Heart right ventricle (tissue), 16 donors: Measurements from ENCODE around the gene ADGRD1. TPM values are rescaled to one million over a fixed set of nuclear protein-coding genes. Genes with fewer than 3 reads are reported as not detected.

Experiments used
- ATAC-seq, 8 donors: fragments of 200-7000 bp; cut with Tn5 transposase; one replicate each; pipeline ENCODE4 v1.9.1; 2020; ENCODE audit warnings: mild to moderate bottlenecking in 8 of 8, moderate library complexity in 8 of 8, moderate number of reproducible peaks in 1 of 8
- DNase-seq, 2 donors: peaks; one replicate each; pipeline ENCODE4 v3.0.0-alpha.2; 2020
- H3K27ac ChIP-seq, 10 donors: fragments of 200-600 bp; sonication (generic) in 2 of 10; one replicate each; pipeline versions ENCODE4 v1.5.0 to v1.8.0; 2020 to 2022; ENCODE audit warnings: mild to moderate bottlenecking in 3 of 10
- H3K27me3 ChIP-seq, 7 donors: fragments of 200-600 bp; one replicate each; pipeline ENCODE4 v1.8.0; 2021 to 2022; ENCODE audit warnings: mild to moderate bottlenecking in 2 of 7
- H3K36me3 ChIP-seq, 9 donors: fragments of 200-600 bp; sonication (generic) in 1 of 9; one replicate each; pipeline versions ENCODE4 v1.5.0 to v1.8.0; 2020 to 2022; ENCODE audit warnings: mild to moderate bottlenecking in 2 of 9
- H3K4me1 ChIP-seq, 9 donors: fragments of 200-600 bp; sonication (generic) in 1 of 9; one replicate each; pipeline versions ENCODE4 v1.5.0 to v1.8.0; 2020 to 2022; ENCODE audit warnings: mild to moderate bottlenecking in 4 of 9
- H3K4me3 ChIP-seq, 10 donors: fragments of 200-600 bp; sonication (generic) in 2 of 10; one replicate each; pipeline versions ENCODE4 v1.5.0 to v1.8.0; 2020 to 2022; ENCODE audit warnings: mild to moderate bottlenecking in 7 of 10, moderate library complexity in 2 of 10
- H3K9me3 ChIP-seq, 11 donors: fragments of 200-600 bp in 10 of 11; sonication (generic) in 2 of 11; one replicate each; pipeline versions ENCODE4 v1.5.0 to v1.8.0; 2013 to 2022; ENCODE audit warnings: mild to moderate bottlenecking in 2 of 11, control low read depth in 1 of 11, moderate library complexity in 1 of 11
- CTCF ChIP-seq, 9 donors: fragments of 200-600 bp; sonication (generic) in 2 of 9; IDR thresholded peaks; one replicate each; pipeline versions ENCODE4 v1.5.0 to v1.8.0; 2021 to 2022; ENCODE audit warnings: antibody characterized with exemption in 9 of 9, mild to moderate bottlenecking in 5 of 9, moderate library complexity in 1 of 9
- WGBS, 2 donors: extraction: QIAGEN DNeasy Blood & Tissue Kit; methylation state at CpG; one replicate each; pipeline ENCODE4 v1.1.7; 2013; ENCODE audit warnings: inconsistent platforms in 1 of 2; 5-methylcytosine and 5-hydroxymethylcytosine counted together
- intact Hi-C, 10 donors: fragments of 100-400 bp; cut with DNase I; formaldehyde crosslinking; loops; one replicate each; pipeline versions ENCODE4 v1.11.1 to v1.14.2; 2022
- polyA plus RNA-seq, 2 donors: library from polyadenylated mRNA; stranded (reverse); fragments of 200-250 nt; gene quantifications; one replicate each; pipeline ENCODE4 v1.2.3, GENCODE V29; 2013
- total RNA-seq, 10 donors: library from RNA; stranded (reverse); fragmentation: NEBNext Ultra II Directional in 3 of 10; extraction: Animal tissue kit (Norgen Biotek cat#: 25700) in 3 of 10; gene quantifications; one replicate each; pipeline versions ENCODE4 v1.2.1 to v1.2.4, GENCODE V29; 2021 to 2023
- donor health status: Arrhythmogenic right ventricular cardiomyopathy.
- donor health status: ischemic (EF 13 %, LVEDD 7.1; RV severe dilation, severe dysfunction).
- donor health status: healthy with polysubstance abuse.
- donor health status: DM: no; HTN: yes; CAD: no.
- donor health status: DM: no; HTN: no; CAD: no.
- donor health status: ischemic (EF 25% LVEDD 6.9; RV normal size, moderate dysfunction).
- donor health status: ischemic (EF 25% LVEDD 5.7; RV mildly dilated, moderate dysfunction).
- donor health status: healthy.
- donor health status: DM: yes; HTN: yes; CAD: no.
- donor health status: Ischemic cardiomyopathy.
- donor health status: ischemic (EF 35%, LVEDD 5.7; RV mildly dilated, moderate dysfunction).
- donor health status: nonischemic (EF 11% LVEDD 7.7; RV severe dilation, severe dysfunction).
- donor health status: DM: yes; HTN: yes; CAD: no.
- donor health status: PGD.
- donor health status: ischemic (EF 29% LVEDD 5.4; RV normal size, mild dysfunction).
- donor health status: nonischemic (EF 23%, LVEDD 6.1; RV moderate dilation, normal function).

The ADGRD1 gene
- total and polyA plus RNA-seq, 12 donors, result 16.8 to 157 (median 69.7) TPM

- Histone ChIP-seq H3K4me3 (no peak overlapping the region), H3K27ac (no peak overlapping the region), H3K27me3 (peaks cover 0 to 13% (median 6%) of the 10 kb centered on the region in 7 donors), H3K4me1 (peaks cover 0 to 9% (median 0%) of the 10 kb centered on the region in 9 donors), H3K36me3 (no peaks in the 10 kb centered on the region), H3K9me3 (peaks cover 0 to 10% (median 0%) of the 10 kb centered on the region in 11 donors)
- DNase-seq, result no peak
- 81 to 84% methylated on average over 23 of the region's 23 CpGs for WGBS, 2 donors
- TF ChIP-seq CTCF (IDR thresholded peaks at IDR 0.05), result no peak
- ATAC-seq, result no peak
- intact Hi-C loops, result loop anchor here in 1 of 10 donors (10.0 kb wide), 1 partner anchor 180 kb away; no protein-coding TSS in a partner anchor
Measured at GRCh38 chr12:130924966-130925665, 28.6 kb upstream of the ADGRD1 start.

DNA sequence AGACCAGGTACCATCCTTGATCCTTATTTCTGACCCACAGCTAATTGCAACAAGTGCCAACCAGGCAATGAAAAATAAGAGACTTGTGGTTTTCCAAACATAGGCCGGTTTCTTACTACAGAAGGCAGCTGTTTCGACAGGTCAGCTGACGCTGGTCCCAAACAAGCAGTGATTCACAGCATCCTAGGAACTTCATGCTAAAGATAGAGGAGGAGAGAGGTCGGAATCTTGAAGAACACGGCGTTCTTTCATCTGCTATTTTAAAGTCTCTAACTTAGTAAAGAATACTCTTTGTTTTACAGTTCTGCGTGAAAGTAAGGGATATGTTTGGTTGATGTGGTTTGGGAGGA is 28.1 kb upstream of the ADGRD1 start:
- TF ChIP-seq CTCF (IDR thresholded peaks at IDR 0.05), result no peak
- Histone ChIP-seq H3K27ac (no peak overlapping the region), H3K4me3 (no peak overlapping the region), H3K27me3 (peaks cover 0 to 17% (median 6%) of the 10 kb centered on the region in 7 donors), H3K4me1 (peaks cover 0 to 9% (median 0%) of the 10 kb centered on the region in 9 donors), H3K36me3 (no peaks in the 10 kb centered on the region), H3K9me3 (peaks cover 0 to 10% (median 0%) of the 10 kb centered on the region in 11 donors)
- intact Hi-C loops, result loop anchor here in 1 of 10 donors (10.0 kb wide), 1 partner anchor 179 kb away; no protein-coding TSS in a partner anchor
- no peak for DNase-seq
- no peak for ATAC-seq
- WGBS, 2 donors, result 68 to 70% methylated on average over 7 of the region's 7 CpGs

- no peak for DNase-seq
- Histone ChIP-seq H3K9me3 (no peaks in the 10 kb centered on the region), H3K36me3 (no peaks in the 10 kb centered on the region), H3K4me3 (no peak overlapping the region), H3K4me1 (no peaks in the 10 kb centered on the region), H3K27me3 (peaks cover 0 to 33% (median 12%) of the 10 kb centered on the region in 7 donors), H3K27ac (no peak overlapping the region)
- intact Hi-C loops, result loop anchor here in 1 of 10 donors (10.0 kb wide), 1 partner anchor 175 kb away; no protein-coding TSS in a partner anchor
- no peak for ATAC-seq
- TF ChIP-seq CTCF (IDR thresholded peaks at IDR 0.05), result no peak
- WGBS, 2 donors, result 79 to 80% methylated on average over 8 of the region's 8 CpGs
Measured at GRCh38 chr12:130929363-130929762, 24.3 kb upstream of the ADGRD1 start.

DNA sequence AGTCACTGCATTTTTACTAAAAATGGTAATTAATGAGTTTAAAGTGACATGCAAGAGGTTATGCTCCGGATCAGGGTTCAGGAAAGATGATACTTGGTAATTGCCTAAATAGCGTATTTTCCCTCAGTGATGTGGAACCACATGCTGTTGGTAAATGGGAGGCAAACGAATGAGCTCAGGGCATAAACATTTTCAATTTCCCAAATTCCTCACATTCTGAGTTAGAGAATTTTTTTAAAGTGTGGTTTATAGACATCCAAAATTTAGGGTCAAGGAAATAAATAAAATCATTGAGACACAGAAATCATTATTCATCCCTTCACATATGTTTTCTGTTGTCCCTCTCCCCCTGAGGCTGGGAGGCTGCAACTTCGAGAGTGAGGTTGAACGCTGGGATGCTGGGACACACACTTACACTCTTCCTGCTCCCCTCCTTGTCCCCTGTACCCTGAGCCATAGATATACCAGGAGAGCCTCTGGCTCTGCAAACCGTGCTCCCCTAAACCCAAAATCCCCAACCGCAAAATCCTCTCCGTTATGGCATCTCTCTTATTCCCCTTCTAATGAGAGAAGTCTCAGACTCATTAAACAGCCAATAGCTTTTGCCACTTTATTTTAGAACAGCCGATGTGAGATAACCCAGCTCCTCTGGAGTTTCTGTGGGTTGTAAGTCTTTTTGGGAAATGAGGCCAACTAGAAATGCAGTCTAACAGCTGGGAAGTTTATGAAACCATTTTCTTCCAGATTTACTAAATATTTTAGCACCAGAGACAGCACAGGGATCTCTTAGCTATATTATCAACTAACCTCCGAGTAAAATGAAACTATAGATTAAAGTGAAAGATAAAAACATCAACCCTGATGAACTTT is 21.4 kb upstream of the ADGRD1 start:
- no peaks in the 10 kb centered on the region for H3K36me3 ChIP-seq
- H3K9me3 ChIP-seq, result peaks cover 0 to 14% (median 7%) of the 10 kb centered on the region in 11 donors
- H3K27me3 ChIP-seq, result peaks cover 0 to 33% (median 12%) of the 10 kb centered on the region in 7 donors
- no peaks in the 10 kb centered on the region for H3K4me1 ChIP-seq
- TF ChIP-seq CTCF (IDR thresholded peaks at IDR 0.05), result no peak
- intact Hi-C loops, result no loop called here
- DNase-seq, result no peak
- WGBS, 2 donors, result 56 to 58% methylated on average over 10 of the region's 10 CpGs
- H3K4me3 ChIP-seq, result no peak overlapping the region
- peak overlapping the region in 4 of 10 donors; percentile 7 to 48 (median 9) for H3K27ac ChIP-seq
- peak in 3 of 8 donors; percentile 29 to 47 (median 33) for ATAC-seq
